Neutrophil (primary cell): ENCODE measurements around the gene APC2.
"Not testable (repeated sequence)": the region's sequence is repeated elsewhere in the genome, so short reads cannot be mapped to it uniquely, and the experiment has no call there.

Experiments used
- H3K27ac ChIP-seq: fragments of 200-600 bp; sonication (generic); 2 replicates; pipeline ENCODE4 v1.5.1; 2016; ENCODE audit warnings: mild to moderate bottlenecking, moderate library complexity
- H3K27me3 ChIP-seq: fragments of 200-600 bp; sonication (generic); 2 replicates; pipeline ENCODE4 v1.6.0; 2016; ENCODE audit warnings: mild to moderate bottlenecking
- H3K36me3 ChIP-seq: fragments of 200-600 bp; sonication (generic); 2 replicates; pipeline ENCODE4 v1.5.1; 2017
- H3K4me1 ChIP-seq, 2 experiments: fragments of 200-600 bp in 1 of 2; sonication (generic) in 1 of 2; 1 replicate in 1 of 2; 2 replicates in 1 of 2; pipeline versions ENCODE4 v1.5.1 to v1.6.1; 2013 to 2016; ENCODE audit warnings: low read depth in 1 of 2, low read length in 1 of 2, mild to moderate bottlenecking in 1 of 2, moderate library complexity in 1 of 2; ENCODE audit not compliant: control insufficient read depth in 1 of 2, insufficient read depth in 1 of 2
- H3K4me3 ChIP-seq, 2 experiments: fragments of 200-600 bp in 1 of 2; sonication (generic) in 1 of 2; 1 replicate in 1 of 2; 2 replicates in 1 of 2; pipeline ENCODE4 v1.5.1; 2013 to 2016; ENCODE audit warnings: low read depth in 1 of 2, low read length in 1 of 2, mild to moderate bottlenecking in 1 of 2, moderate library complexity in 1 of 2
- H3K9me3 ChIP-seq: fragments of 200-600 bp; sonication (generic); 2 replicates; pipeline ENCODE4 v1.5.1; 2016
- TF ChIP-seq, protein P1 (sequence below): fragments of 200-600 bp; sonication (generic); IDR thresholded peaks from 2 replicates; pipeline ENCODE4 v1.5.1; 2016; ENCODE audit warnings: antibody characterized with exemption

The APC2 gene

DNA sequence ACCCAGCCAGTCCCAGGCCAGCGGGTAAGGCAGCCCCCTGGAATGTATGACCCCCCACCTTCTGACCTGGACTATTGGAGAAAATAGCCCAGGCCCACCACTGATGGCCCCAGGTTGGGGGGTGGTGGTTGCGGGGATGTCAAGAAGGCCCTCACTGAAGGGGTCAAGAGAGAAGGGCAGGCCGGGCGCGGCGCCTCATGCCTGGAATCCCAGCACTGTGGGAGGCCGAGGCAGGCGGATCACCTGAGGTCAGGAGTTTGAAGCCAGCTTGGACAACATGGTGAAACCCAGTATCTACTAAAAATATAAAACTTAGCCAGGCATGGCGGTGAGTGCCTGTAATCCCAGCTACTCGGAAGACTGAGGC, 64.4 kb downstream of the APC2 start:
- Histone ChIP-seq H3K9me3 (no peaks in the 10 kb centered on the region), H3K4me1 (peaks cover 2 to 7% of the 10 kb centered on the region in 2 experiments), H3K4me3 (no peak overlapping the region), H3K27ac (no peak overlapping the region), H3K27me3 (peaks cover 92% of the 10 kb centered on the region), H3K36me3 (no peaks in the 10 kb centered on the region)
- TF ChIP-seq, protein P1, sequence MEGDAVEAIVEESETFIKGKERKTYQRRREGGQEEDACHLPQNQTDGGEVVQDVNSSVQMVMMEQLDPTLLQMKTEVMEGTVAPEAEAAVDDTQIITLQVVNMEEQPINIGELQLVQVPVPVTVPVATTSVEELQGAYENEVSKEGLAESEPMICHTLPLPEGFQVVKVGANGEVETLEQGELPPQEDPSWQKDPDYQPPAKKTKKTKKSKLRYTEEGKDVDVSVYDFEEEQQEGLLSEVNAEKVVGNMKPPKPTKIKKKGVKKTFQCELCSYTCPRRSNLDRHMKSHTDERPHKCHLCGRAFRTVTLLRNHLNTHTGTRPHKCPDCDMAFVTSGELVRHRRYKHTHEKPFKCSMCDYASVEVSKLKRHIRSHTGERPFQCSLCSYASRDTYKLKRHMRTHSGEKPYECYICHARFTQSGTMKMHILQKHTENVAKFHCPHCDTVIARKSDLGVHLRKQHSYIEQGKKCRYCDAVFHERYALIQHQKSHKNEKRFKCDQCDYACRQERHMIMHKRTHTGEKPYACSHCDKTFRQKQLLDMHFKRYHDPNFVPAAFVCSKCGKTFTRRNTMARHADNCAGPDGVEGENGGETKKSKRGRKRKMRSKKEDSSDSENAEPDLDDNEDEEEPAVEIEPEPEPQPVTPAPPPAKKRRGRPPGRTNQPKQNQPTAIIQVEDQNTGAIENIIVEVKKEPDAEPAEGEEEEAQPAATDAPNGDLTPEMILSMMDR, result no peak

DNA sequence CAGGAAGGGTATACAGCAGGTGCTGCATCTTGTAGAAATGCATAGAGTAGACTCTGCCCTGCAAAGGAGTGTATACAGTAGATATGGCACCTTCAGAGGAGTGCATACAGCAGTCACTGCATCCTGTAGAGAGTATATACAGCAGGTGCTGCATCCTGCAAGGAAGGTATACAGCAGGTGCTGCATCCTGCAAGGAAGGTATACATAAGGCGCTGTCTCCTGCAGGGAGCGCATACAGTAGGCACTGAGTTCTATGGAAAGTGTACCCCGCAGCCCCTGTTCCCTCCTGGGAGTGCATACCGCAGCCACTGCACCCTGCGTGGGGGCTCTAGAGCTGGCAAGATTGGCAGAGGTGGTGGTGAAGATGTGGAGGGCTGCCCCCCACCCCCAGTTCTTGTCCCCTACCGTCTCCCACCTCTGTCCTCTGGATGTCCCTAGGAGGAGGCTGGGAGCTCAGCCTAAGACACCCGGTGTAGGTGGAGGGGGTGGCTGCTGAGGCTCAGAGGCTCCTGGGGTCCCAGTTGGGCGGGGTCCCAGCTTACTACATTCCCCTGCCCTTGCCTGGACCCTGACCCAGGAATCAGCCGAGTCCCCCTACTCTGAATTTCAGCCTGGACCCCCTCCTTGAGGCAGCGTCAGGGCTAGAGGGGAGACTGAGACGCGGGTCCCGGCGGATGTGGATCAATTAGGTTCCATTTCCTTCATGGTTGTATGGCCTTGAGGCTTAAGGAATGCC, 65.2 kb downstream of the APC2 start:
- Histone ChIP-seq H3K4me3 (no peak overlapping the region), H3K9me3 (no peaks in the 10 kb centered on the region), H3K36me3 (no peaks in the 10 kb centered on the region), H3K27ac (no peak overlapping the region), H3K27me3 (peaks cover 90% of the 10 kb centered on the region), H3K4me1 (peaks cover 2 to 7% of the 10 kb centered on the region in 2 experiments)
- TF ChIP-seq, protein P1, result no peak

DNA sequence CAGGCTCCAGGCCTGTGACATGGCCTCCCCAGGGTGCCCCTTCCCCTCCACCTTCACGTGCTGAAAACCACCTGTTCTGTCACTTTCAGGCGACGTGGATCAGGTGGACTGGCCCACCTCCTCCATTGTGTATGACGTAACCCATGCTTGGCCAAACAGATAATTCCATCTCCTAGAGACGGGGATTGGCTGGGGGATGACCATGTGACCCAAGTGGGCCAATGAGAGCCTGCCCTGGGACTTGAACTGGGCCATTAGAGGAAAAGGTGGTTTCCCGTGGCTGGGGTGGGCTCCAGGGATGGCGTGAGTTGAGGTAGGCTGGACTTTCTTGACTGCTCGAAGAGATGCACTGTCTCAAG, 66.5 kb downstream of the APC2 start:
- no peaks in the 10 kb centered on the region for H3K9me3 ChIP-seq
- H3K27ac ChIP-seq, result no peak overlapping the region
- TF ChIP-seq, protein P1, result no peak
- no peaks in the 10 kb centered on the region for H3K36me3 ChIP-seq
- peaks cover 2 to 7% of the 10 kb centered on the region in 2 experiments for H3K4me1 ChIP-seq
- no peak overlapping the region for H3K4me3 ChIP-seq
- peaks cover 87% of the 10 kb centered on the region for H3K27me3 ChIP-seq

DNA sequence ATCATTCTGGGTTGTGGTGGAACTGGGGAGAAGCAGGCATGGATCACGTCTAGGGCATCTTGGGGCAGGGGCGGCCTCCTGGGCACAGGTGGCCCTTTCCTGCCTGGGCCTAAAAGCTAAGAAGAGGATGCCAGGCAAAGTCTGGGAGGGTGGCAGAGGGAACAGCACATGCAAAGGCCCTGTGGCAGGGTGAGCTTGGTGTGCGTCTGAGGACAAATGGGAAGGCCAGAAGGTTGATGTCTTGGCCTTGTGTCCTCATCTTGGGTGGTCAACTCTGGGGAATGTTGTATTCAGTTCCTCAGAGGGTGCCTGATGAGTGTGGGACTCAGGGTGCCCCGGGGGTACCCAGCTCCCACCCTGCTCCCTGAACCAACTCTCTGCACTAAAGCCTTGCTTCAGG, 68.5 kb downstream of the APC2 start:
- H3K36me3 ChIP-seq, result no peaks in the 10 kb centered on the region
- H3K9me3 ChIP-seq, result no peaks in the 10 kb centered on the region
- peaks cover 0 to 3% of the 10 kb centered on the region in 2 experiments for H3K4me1 ChIP-seq
- H3K27me3 ChIP-seq, result peaks cover 87% of the 10 kb centered on the region
- H3K4me3 ChIP-seq, result no peak overlapping the region
- TF ChIP-seq, protein P1, result no peak
- no peak overlapping the region for H3K27ac ChIP-seq

DNA sequence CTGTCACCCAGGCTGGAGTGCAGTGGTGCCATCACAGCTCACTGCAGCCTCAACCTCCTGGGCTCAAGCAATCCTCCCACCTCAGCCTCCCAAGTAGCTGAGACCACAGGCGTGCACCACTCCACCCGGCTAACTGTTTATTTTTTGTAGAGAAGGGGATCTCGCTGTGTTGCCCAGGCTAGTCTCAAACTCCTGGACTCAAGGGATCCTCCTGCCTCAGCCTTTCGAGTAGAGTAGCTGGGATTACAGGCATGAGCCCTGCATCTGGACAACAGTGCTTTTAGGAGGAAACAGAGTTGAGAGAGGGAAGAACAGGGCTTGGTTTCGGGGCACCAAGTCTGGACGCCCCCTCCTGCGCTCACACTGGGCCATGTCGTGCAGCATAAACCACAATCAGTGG, 69.9 kb downstream of the APC2 start:
- not testable (repeated sequence) for H3K4me1 ChIP-seq, H3K27ac ChIP-seq, H3K4me3 ChIP-seq, H3K9me3 ChIP-seq, H3K36me3 ChIP-seq
- H3K27me3 ChIP-seq, result peaks cover 87% of the 10 kb centered on the region

DNA sequence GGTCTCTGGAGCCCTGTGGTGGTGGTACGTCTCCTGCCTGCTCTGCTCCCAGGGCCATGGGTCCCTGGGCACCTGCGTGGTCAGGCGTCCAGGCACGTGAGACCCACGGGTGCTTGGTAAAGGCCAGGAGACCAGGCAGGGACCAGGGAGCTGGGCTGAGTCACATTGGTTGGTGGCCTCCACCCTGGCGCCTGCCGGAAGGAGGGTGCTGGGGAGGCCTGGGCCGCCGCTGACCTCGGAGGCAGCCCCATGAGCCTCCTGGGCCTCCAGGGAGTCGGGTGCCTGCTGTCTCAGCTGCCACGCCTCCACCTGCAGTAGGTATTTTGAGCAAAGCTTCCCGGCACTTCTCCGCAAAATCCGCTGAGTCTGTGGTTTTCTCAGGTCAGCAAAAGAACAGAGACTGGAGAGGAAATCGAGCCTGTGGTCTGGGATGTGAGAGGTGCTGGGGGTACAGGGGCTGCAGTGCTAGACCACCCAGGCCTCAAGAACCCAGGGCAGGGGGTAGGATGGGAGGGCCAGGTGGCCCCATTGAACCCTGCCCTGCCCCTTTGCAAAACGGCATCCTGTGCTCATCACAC, 70.4 kb downstream of the APC2 start:
- Histone ChIP-seq H3K27ac (no peak overlapping the region), H3K4me3 (no peak overlapping the region), H3K4me1 (no peaks in the 10 kb centered on the region), H3K9me3 (no peaks in the 10 kb centered on the region), H3K27me3 (peaks cover 87% of the 10 kb centered on the region), H3K36me3 (no peaks in the 10 kb centered on the region)
- TF ChIP-seq, protein P1, result no peak
